LNCaP clone FGC (cell line): Measurements from ENCODE around the gene PPARG.

Source experiments
- DNase-seq: peaks from one replicate; pipeline ENCODE4 v3.0.0-alpha.2; 2011; ENCODE audit warnings: low read depth
- H3K4me3 ChIP-seq: 2 replicates; pipeline ENCODE4 v1.5.1; 2011; ENCODE audit warnings: mild to moderate bottlenecking, low read depth, low read length, control low read depth
- TF ChIP-seq, protein P1 (sequence below): IDR thresholded peaks from 2 replicates; pipeline ENCODE4 v1.5.1; 2012; ENCODE audit warnings: mild to moderate bottlenecking; ENCODE audit not compliant: control insufficient read depth, insufficient read depth; ENCODE audit errors: extremely low read depth

The PPARG gene

DNA sequence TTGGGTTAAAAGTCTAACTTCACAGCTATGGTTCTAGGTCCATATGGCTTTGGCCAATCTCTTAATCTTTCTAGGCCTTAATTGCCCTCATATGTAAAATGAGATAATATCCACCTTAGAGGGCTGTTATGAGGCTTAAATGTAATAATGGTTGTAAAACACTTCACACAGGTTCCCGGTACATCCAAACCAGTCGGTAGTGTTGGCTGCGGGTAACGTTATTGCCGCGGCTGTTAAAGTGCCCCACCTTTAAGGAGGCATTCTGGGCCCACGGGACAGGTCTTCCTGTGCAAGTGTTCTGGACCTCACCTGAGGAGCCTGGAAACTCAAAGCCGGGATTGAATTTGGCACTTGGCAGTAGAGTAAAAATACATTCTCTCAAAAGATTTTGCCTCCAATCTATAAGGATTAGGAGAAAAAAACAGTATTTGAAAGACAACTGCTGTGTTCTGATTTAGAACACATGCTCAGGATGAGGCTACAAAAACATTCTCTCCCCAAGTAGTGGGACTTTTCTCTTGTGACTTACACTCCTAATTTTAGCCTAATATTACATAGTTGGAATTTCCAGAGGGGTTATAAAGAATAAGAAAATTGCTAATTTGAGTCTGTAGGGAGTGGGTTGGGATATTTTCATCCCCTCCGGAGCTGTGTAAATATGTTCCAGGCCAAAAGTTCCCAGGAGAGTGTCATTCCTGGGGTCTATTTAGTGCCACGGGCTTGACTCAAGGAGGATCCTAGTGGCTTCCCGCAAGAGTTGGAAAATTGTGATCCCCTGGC is 150.5 kb downstream of the PPARG start:
- TF ChIP-seq, protein P1, sequence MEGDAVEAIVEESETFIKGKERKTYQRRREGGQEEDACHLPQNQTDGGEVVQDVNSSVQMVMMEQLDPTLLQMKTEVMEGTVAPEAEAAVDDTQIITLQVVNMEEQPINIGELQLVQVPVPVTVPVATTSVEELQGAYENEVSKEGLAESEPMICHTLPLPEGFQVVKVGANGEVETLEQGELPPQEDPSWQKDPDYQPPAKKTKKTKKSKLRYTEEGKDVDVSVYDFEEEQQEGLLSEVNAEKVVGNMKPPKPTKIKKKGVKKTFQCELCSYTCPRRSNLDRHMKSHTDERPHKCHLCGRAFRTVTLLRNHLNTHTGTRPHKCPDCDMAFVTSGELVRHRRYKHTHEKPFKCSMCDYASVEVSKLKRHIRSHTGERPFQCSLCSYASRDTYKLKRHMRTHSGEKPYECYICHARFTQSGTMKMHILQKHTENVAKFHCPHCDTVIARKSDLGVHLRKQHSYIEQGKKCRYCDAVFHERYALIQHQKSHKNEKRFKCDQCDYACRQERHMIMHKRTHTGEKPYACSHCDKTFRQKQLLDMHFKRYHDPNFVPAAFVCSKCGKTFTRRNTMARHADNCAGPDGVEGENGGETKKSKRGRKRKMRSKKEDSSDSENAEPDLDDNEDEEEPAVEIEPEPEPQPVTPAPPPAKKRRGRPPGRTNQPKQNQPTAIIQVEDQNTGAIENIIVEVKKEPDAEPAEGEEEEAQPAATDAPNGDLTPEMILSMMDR, result no peak
- DNase-seq, result no peak
- H3K4me3 ChIP-seq, result no peak overlapping the region

DNA sequence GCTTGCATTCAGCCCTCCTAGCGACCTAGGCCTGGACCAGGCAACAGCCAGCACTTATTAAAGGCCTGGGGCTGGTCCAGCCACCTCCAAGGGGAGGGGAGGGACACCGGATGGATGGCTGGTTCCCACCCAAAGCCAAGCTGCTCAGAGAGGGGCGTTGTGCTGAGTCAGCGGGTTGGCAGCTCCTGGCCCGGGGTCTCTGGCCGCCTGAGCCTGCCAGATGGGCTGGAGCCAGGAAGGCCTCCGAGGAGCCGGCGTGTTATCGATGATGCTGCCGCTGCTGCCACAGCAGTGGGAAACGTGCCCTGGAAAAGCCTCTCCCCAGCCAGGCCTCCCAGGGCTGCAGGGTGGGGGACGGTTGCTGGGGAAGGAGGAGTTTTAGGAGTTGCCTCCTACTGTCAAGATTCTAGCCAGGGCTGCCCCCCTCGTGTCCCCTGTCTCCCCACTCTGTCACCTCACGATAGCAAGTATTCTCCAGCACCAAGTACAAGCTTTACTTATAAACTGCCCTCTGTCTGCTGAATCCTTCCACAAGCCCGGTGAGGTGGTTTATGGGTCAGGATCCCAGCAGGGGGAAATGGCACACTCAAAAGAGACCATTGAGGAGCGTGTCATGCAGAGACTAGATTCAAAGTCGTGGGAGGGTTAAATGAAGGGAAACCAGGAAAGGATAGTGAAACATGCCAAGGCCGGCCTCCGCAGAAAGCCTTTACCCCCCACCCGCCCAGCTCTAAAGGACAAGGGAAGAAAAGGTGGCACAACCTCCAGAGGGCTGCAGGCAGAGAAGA is 152.3 kb downstream of the PPARG start:
- H3K4me3 ChIP-seq, result no peak overlapping the region
- DNase-seq, result no peak
- TF ChIP-seq, protein P1, result no peak

GRCh38 chr3:12442654-12443501 is 154.0 kb downstream of the PPARG start:
- no peak for DNase-seq
- TF ChIP-seq, protein P1, result no peak

DNA sequence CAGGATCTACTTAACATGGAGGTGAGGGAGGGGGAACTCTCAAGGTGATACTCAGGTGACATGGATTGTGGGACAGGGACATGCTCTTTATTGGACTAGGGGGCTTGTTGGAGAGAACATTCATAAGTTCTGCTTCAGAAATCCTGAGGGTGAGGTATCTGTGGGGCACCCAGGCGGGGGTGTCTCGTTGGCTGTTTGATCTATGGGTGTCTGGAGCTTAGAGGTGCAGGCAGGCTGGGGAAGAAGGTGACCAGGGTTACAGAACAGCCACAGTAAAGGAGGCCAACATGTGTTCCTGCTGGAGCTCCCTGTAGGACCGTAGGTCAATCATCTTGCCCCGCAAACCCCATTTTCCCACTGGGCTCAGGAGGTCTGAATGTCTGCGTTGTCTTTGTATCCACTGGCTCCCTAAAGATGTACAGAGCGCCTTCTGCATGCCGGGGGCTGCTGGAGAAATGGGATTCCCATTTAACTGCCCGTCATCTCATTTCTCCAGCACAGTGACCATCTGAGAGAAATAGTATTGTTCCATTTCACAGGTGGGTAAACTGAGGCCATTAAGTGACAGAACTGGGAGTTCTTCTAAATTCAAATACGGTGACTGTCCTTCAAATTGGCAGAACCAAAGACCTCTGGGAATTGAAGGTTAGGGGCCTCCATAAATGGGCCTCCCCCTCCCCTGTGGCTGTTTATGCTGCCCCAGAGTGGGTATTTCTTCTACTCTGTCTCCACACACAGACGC is 155.1 kb downstream of the PPARG start:
- H3K4me3 ChIP-seq, result no peak overlapping the region
- DNase-seq, result no peak
- TF ChIP-seq, protein P1, result no peak

More at GRCh38 chr3:12442654-12443501, 154.0 kb downstream of the PPARG start:
- no peak overlapping the region for H3K4me3 ChIP-seq

DNA sequence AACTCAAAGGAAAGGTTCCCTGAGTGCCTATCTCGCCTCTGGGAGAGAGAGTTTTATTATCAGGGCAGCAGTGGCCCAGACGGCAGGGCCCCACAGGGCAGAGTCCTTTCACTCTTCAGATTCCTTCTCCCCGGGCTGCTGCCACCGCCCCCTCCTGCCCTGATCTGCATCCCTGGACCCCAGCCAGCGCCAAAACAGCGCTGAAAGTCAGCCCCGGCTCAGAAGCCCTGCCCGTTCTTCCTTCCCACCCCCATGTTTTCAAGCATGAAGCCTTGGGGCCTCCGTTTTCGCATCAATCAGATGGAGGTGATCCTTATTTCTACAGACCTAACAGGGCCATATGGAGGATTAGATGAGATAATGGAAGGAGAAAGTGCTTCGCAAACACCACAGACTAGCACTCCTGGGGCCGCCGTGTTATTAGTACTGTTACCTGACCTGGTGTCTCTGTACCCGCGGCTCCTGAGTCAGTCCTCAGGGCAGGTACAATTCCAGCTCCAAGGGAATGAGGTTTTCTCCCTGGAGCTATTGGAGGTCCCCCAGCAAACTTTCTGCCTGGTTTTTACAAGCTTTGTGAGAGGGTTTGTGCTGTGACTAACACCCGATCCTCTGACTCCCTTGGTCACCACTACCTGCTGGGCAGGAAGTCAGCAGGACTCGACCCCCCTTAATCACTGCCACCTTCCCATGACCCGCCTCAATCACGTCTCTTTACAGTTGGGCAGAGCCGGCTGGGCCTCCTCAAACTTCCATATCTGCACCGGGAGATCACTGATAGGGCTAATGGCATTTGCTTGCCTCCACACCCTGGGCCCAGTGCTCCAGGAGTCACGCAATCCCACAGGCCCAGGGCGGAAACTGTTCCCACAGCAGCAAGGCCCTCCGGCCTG is 156.0 kb downstream of the PPARG start:
- H3K4me3 ChIP-seq, result no peak overlapping the region
- TF ChIP-seq, protein P1, result no peak
- no peak for DNase-seq
